B cell (primary cell): ENCODE data around the gene SCN8A.

Experiments used
- CTCF ChIP-seq: fragments of 200-600 bp; IDR thresholded peaks from one replicate; pipeline ENCODE4 v1.8.0; 2022; ENCODE audit warnings: antibody characterized with exemption, mild to moderate bottlenecking
- EZH2 ChIP-seq: IDR thresholded peaks from 2 replicates; pipeline ENCODE4 v1.6.1; 2012; ENCODE audit warnings: borderline replicate concordance, low read depth, mild to moderate bottlenecking, moderate library complexity, low read length; ENCODE audit not compliant: insufficient read depth, poor library complexity, severe bottlenecking

- TF ChIP-seq EZH2 (no peak), CTCF (no peak)
Measured at GRCh38 chr12:51759175-51759574, 168.1 kb downstream of the SCN8A start.
